SK-N-SH treated with all-trans-retinoic acid at 6 μM for 48 hours (cell line): ENCODE data around the gene C2CD4C.

Experiments used
- ATAC-seq: fragments of 200-7000 bp; cut with Tn5 transposase; 3 replicates; pipeline ENCODE4 v1.9.1; 2020; ENCODE audit warnings: mild to moderate bottlenecking, moderate library complexity
- BACH2 ChIP-seq: fragments of 250-450 bp; sonication (Bioruptor Pico); IDR thresholded peaks from 2 replicates; pipeline ENCODE4 v1.9.0; 2021; ENCODE audit warnings: mild to moderate bottlenecking, borderline replicate concordance
- CREB5 ChIP-seq: fragments of 250-450 bp; sonication (Bioruptor Pico); IDR thresholded peaks from 2 replicates; pipeline ENCODE4 v1.5.1; 2020; ENCODE audit warnings: low read depth, mild to moderate bottlenecking, moderate library complexity
- CSDC2 ChIP-seq: fragments of 250-450 bp; sonication (Bioruptor Pico); IDR thresholded peaks from 2 replicates; pipeline ENCODE4 v1.5.0; 2020; ENCODE audit warnings: mild to moderate bottlenecking, moderate library complexity
- ESRRG ChIP-seq: fragments of 250-450 bp; sonication (Bioruptor Pico); IDR thresholded peaks from 2 replicates; pipeline ENCODE4 v1.6.1; 2021; ENCODE audit warnings: mild to moderate bottlenecking
- ISL1 ChIP-seq: fragments of 250-450 bp; sonication (Bioruptor Pico); IDR thresholded peaks from 2 replicates; pipeline ENCODE4 v2.1.2; 2022; ENCODE audit warnings: mild to moderate bottlenecking, moderate library complexity
- OSR1 ChIP-seq: fragments of 250-450 bp; sonication (Bioruptor Pico); IDR thresholded peaks from 2 replicates; pipeline ENCODE4 v1.8.0; 2022; ENCODE audit warnings: moderate library complexity, mild to moderate bottlenecking, inconsistent platforms
- PATZ1 ChIP-seq: fragments of 250-450 bp; sonication (Bioruptor Pico); IDR thresholded peaks from 2 replicates; pipeline ENCODE4 v1.8.0; 2020; ENCODE audit warnings: mild to moderate bottlenecking, moderate library complexity, borderline replicate concordance
- PPARA ChIP-seq: fragments of 250-450 bp; sonication (Bioruptor Pico); IDR thresholded peaks from 2 replicates; pipeline ENCODE4 v1.5.0; 2020; ENCODE audit warnings: mild to moderate bottlenecking, borderline replicate concordance
- RARB ChIP-seq: fragments of 250-450 bp; sonication (Bioruptor Pico); IDR thresholded peaks from 2 replicates; pipeline ENCODE4 v1.8.0; 2021; ENCODE audit warnings: mild to moderate bottlenecking, moderate library complexity
- SNAI2 ChIP-seq: fragments of 250-450 bp; sonication (Bioruptor Pico); IDR thresholded peaks from 2 replicates; pipeline ENCODE4 v1.5.0; 2020; ENCODE audit warnings: mild to moderate bottlenecking, moderate library complexity
- TCF4 ChIP-seq: fragments of 250-450 bp; sonication (Bioruptor Pico); IDR thresholded peaks from 2 replicates; pipeline ENCODE4 v1.8.0; 2021; ENCODE audit warnings: mild to moderate bottlenecking, moderate library complexity, borderline replicate concordance
- TOX ChIP-seq: fragments of 250-450 bp; sonication (Bioruptor Pico); IDR thresholded peaks from 2 replicates; pipeline ENCODE4 v1.8.0; 2021; ENCODE audit warnings: mild to moderate bottlenecking, moderate library complexity, borderline replicate concordance
- ZC3H10 ChIP-seq: fragments of 250-450 bp; sonication (Bioruptor Pico); IDR thresholded peaks from 2 replicates; pipeline ENCODE4 v1.5.1; 2021; ENCODE audit warnings: mild to moderate bottlenecking, moderate library complexity
- ZFP3 ChIP-seq: fragments of 250-450 bp; sonication (Bioruptor Pico); IDR thresholded peaks from 2 replicates; pipeline ENCODE4 v1.5.0; 2020; ENCODE audit warnings: mild to moderate bottlenecking, moderate library complexity
- ZFP30 ChIP-seq: fragments of 450-650 bp; formaldehyde crosslinking; IDR thresholded peaks from 2 replicates; pipeline ENCODE4 v1.5.0; 2022; ENCODE audit warnings: mild to moderate bottlenecking, moderate library complexity
- ZNF565 ChIP-seq: fragments of 450-650 bp; formaldehyde crosslinking; conservative IDR thresholded peaks from 2 replicates; pipeline ENCODE4 v1.5.0; 2020; ENCODE audit warnings: low read depth, mild to moderate bottlenecking, moderate library complexity
- ZNF70 ChIP-seq: fragments of 450-650 bp; formaldehyde crosslinking; IDR thresholded peaks from 2 replicates; pipeline ENCODE4 v1.5.0; 2020; ENCODE audit warnings: mild to moderate bottlenecking, moderate library complexity
- ZNF8 ChIP-seq: fragments of 450-650 bp; formaldehyde crosslinking; IDR thresholded peaks from 2 replicates; pipeline ENCODE4 v1.5.0; 2020; ENCODE audit warnings: mild to moderate bottlenecking, moderate library complexity
- TF ChIP-seq, protein P1 (sequence below): fragments of 250-450 bp; sonication (Bioruptor Pico); IDR thresholded peaks from 2 replicates; pipeline ENCODE4 v1.8.0; 2021; ENCODE audit warnings: low read depth, mild to moderate bottlenecking, moderate library complexity, borderline replicate concordance
- TF ChIP-seq, protein P2 (sequence below): fragments of 250-450 bp; sonication (Bioruptor Pico); IDR thresholded peaks from 2 replicates; pipeline ENCODE4 v1.5.0; 2020; ENCODE audit warnings: mild to moderate bottlenecking, moderate library complexity

Gene C2CD4C

DNA sequence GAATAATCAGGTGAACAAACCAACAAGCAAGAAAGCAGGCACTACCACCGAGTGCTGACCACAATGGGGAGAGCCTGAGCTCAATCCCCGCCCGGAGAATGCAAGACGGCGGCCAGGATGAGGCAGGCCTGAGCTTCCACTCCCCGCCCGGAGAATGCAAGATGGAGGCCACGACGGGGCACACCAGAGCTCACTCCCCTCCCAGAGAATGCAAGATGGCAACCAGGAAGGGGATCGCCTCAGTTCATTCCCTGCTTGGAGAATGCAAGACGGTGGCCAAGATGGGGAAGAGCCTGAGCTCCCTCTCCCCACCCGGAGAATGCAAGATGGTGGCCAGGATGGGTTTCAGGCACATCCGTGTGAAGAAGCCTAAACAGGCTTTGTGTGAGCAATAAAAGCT is 39.7 kb downstream of the C2CD4C start (continued):
- TF ChIP-seq TOX (CRISPR knock-in tag) (no peak), ISL1 (no peak), PATZ1 (CRISPR knock-in tag) (no peak), ZC3H10 (no peak), PPARA (CRISPR knock-in tag) (no peak), ZFP3 (CRISPR knock-in tag) (no peak), BACH2 (CRISPR knock-in tag) (no peak), ESRRG (CRISPR knock-in tag) (no peak), ZNF8 (no peak)

DNA sequence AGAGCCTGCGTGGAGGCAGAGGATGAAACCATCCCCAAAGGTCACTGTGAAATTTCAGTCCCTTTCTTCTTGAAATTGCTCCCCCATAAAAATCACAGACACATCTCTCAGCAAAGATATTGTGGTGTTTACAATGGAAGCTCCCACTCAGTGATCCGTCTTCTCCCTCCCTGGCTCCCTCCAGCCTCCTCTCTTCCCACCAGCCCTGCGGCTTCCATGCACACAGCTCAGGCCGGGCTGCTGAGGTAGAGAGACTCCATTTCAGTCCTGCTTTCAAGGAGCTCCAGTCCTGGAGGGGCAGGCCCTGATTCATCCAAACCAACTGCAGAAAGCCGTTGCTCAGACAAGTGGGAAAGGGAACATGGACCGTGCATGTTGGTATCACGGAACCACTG is 40.3 kb downstream of the C2CD4C start:
- ATAC-seq = no peak
- TF ChIP-seq, protein P1, sequence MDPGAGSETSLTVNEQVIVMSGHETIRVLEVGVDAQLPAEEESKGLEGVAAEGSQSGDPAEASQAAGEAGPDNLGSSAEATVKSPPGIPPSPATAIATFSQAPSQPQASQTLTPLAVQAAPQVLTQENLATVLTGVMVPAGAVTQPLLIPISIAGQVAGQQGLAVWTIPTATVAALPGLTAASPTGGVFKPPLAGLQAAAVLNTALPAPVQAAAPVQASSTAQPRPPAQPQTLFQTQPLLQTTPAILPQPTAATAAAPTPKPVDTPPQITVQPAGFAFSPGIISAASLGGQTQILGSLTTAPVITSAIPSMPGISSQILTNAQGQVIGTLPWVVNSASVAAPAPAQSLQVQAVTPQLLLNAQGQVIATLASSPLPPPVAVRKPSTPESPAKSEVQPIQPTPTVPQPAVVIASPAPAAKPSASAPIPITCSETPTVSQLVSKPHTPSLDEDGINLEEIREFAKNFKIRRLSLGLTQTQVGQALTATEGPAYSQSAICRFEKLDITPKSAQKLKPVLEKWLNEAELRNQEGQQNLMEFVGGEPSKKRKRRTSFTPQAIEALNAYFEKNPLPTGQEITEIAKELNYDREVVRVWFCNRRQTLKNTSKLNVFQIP = no peak
- TF ChIP-seq SNAI2 (CRISPR knock-in tag) (no peak), TCF4 (CRISPR knock-in tag) (no peak), PATZ1 (CRISPR knock-in tag) (no peak), CREB5 (CRISPR knock-in tag) (no peak), ZNF70 (CRISPR knock-in tag) (no peak), ZNF565 (CRISPR knock-in tag) (no peak), ZC3H10 (no peak), OSR1 (no peak), BACH2 (CRISPR knock-in tag) (no peak), RARB (CRISPR knock-in tag) (no peak)

DNA sequence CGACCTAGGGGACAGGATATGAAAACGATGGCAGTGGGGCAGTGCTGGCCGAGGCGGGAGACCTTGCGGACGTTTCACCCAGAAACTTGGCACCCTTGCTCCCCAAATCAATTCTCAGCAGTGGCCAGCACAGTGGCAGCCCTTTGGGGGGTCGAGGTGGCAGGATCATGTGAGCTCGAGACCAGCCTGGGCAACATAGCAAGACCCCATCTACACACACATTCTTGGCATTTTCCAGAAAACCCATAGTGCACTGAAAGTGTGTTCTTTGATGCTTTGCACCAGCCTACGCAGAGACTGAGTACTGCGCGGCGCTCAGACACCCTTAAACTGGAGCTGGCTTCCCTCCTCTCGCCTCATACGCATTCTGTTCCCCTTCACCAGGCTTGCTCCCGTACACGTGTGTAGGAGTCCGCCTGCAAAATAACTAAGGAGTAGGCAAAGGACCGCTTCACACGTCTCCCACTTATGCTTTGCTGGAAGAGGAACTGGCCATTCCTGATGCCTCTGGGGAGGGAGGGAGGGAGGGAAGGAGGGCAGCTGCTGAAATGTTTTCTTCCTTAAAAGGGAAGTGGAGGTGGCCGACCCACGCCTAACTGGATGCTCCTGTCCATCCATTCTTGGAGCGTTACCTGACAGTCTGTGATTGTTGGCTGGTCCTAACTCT is 40.9 kb downstream of the C2CD4C start:
- no peak for ATAC-seq

More for the DNA sequence above, 40.9 kb downstream of the C2CD4C start:
- TF ChIP-seq OSR1 (no peak), PPARA (CRISPR knock-in tag) (no peak), ZFP30 (CRISPR knock-in tag) (no peak), SNAI2 (CRISPR knock-in tag) (no peak), ESRRG (CRISPR knock-in tag) (no peak), CSDC2 (CRISPR knock-in tag) (no peak), BACH2 (CRISPR knock-in tag) (no peak), ZNF8 (no peak)
- TF ChIP-seq, protein P2, sequence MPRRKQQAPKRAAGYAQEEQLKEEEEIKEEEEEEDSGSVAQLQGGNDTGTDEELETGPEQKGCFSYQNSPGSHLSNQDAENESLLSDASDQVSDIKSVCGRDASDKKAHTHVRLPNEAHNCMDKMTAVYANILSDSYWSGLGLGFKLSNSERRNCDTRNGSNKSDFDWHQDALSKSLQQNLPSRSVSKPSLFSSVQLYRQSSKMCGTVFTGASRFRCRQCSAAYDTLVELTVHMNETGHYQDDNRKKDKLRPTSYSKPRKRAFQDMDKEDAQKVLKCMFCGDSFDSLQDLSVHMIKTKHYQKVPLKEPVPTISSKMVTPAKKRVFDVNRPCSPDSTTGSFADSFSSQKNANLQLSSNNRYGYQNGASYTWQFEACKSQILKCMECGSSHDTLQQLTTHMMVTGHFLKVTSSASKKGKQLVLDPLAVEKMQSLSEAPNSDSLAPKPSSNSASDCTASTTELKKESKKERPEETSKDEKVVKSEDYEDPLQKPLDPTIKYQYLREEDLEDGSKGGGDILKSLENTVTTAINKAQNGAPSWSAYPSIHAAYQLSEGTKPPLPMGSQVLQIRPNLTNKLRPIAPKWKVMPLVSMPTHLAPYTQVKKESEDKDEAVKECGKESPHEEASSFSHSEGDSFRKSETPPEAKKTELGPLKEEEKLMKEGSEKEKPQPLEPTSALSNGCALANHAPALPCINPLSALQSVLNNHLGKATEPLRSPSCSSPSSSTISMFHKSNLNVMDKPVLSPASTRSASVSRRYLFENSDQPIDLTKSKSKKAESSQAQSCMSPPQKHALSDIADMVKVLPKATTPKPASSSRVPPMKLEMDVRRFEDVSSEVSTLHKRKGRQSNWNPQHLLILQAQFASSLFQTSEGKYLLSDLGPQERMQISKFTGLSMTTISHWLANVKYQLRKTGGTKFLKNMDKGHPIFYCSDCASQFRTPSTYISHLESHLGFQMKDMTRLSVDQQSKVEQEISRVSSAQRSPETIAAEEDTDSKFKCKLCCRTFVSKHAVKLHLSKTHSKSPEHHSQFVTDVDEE = no peak
